GM12891 (cell line): ENCODE data around the gene SCN3A.

ENCODE experiments used
- POLR2A ChIP-seq: IDR thresholded peaks from 2 replicates; pipeline ENCODE4 v1.6.1; 2011; ENCODE audit warnings: low read depth, low read length, control low read depth
- POLR2AphosphoS5 ChIP-seq: IDR thresholded peaks from 2 replicates; pipeline ENCODE4 v1.6.1; 2011; ENCODE audit warnings: low read depth, low read length, control low read depth
- TAF1 ChIP-seq: IDR thresholded peaks from 2 replicates; pipeline ENCODE4 v1.6.1; 2011; ENCODE audit warnings: low read depth, low read length, control low read depth

DNA sequence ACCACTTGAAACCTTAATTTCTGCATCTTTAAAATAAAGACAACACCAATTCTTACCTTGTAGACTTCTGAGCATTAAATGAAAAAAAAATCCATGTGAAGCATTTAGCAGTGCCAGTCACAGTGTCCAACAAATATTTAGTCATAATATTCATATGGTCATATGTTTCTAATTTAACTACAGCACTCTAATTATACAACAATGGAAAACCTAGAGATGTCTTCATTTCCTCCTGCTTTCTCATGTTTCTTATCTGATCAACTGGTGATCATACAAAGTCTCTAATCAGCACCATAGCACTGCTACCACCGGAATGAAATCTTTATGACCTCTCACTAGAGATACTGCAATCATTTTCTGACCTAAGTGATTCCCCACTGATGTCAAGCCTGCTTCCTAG, 10.2 kb upstream of the SCN3A start:
- no peak for TF ChIP-seq POLR2A
- no peak for TF ChIP-seq POLR2AphosphoS5
- no peak for TF ChIP-seq TAF1
